HepG2 (cell line): ENCODE results near the gene ABCB4. TPM values are rescaled to one million over a fixed set of nuclear protein-coding genes. Genes with fewer than 3 reads are reported as not detected.

Source experiments
- ATAC-seq: fragments of 200-7000 bp; cut with Tn5 transposase; 3 replicates; pipeline ENCODE4 v1.9.1; 2020; ENCODE audit warnings: mild to moderate bottlenecking, moderate library complexity
- BruUV-seq: library from RNA; stranded (reverse); fragments of 400-500 nt; replicated peaks from 2 replicates; lab custom pipeline; 2021; lab: Mats Ljungman, UMichigan
- CTCF ChIA-PET: fragments of 300-600 bp; formaldehyde crosslinking; extraction: SDS; loops from one replicate; lab custom pipeline; 2021; ENCODE audit warnings: low total read pairs, inconsistent platforms, low intra/inter-chr PET ratio; lab: Yijun Ruan, JAX
- POLR2A ChIA-PET: fragments of 350-600 bp; sonication (Branson Sonifier 250); formaldehyde crosslinking; loops from one replicate; lab custom pipeline; 2020; ENCODE audit warnings: antibody characterized with exemption, inconsistent platforms; lab: Yijun Ruan, JAX
- DNase-seq: peaks from one replicate; pipeline ENCODE4 v3.0.0-alpha.2; 2015; ENCODE audit warnings: low spot score
- FAIRE-seq: peaks from 3 replicates; lab custom pipeline; 2011; peaks lifted over from hg19 to GRCh38; lab: Jason Lieb, UNC
- H2AFZ ChIP-seq: one replicate; pipeline ENCODE4 v1.6.1; 2011; ENCODE audit warnings: low read length, inconsistent platforms
- H3K27ac ChIP-seq: fragments of 300-600 bp; 3 replicates; pipeline ENCODE4 v1.8.0; 2011; ENCODE audit warnings: mixed run types, mild to moderate bottlenecking, mixed read lengths, low read length, inconsistent platforms; ENCODE audit not compliant: insufficient read depth; ENCODE audit errors: extremely low read length
- H3K27me3 ChIP-seq, 2 experiments: fragments of 200-600 bp in 1 of 2; 2 replicates in 1 of 2; 3 replicates in 1 of 2; pipeline versions ENCODE4 v1.6.0 to v1.8.0; 2011; ENCODE audit warnings: low read length in 2 of 2, mild to moderate bottlenecking in 2 of 2, moderate library complexity in 2 of 2, inconsistent platforms in 1 of 2; ENCODE audit not compliant: insufficient read depth in 2 of 2, control insufficient read depth in 1 of 2
- H3K36me3 ChIP-seq, 2 experiments: fragments of 200-600 bp in 1 of 2; replicated peaks in 1 of 2; 2 replicates in 1 of 2; 3 replicates in 1 of 2; pipeline versions ENCODE4 v1.5.1 to v1.8.0; 2011; ENCODE audit warnings: low read length in 2 of 2, inconsistent platforms in 1 of 2; ENCODE audit not compliant: insufficient read depth in 2 of 2, control insufficient read depth in 1 of 2
- H3K4me1 ChIP-seq: 2 replicates; pipeline ENCODE4 v1.5.1; 2012; ENCODE audit warnings: low read length, inconsistent platforms; ENCODE audit not compliant: insufficient read depth
- H3K4me2 ChIP-seq: 2 replicates; pipeline ENCODE4 v1.6.0; 2011; ENCODE audit warnings: low read depth, low read length, inconsistent platforms
- H3K4me3 ChIP-seq, 3 experiments: fragments of 200-600 bp in 1 of 3; sonication (generic), shearing (Covaris generic) in 1 of 3; replicated peaks in 1 of 3; 2 replicates each; pipeline ENCODE4 v1.5.1; 2011 to 2016; ENCODE audit warnings: low read length in 3 of 3, inconsistent platforms in 2 of 3, low read depth in 2 of 3, mild to moderate bottlenecking in 2 of 3, control low read depth in 1 of 3, mixed read lengths in 1 of 3; ENCODE audit not compliant: insufficient read depth in 1 of 3
- H3K79me2 ChIP-seq: one replicate; pipeline ENCODE4 v1.6.1; 2011; ENCODE audit warnings: low read length, inconsistent platforms; ENCODE audit not compliant: insufficient read depth
- H3K9ac ChIP-seq: 2 replicates; pipeline ENCODE4 v1.6.0; 2011; ENCODE audit warnings: mild to moderate bottlenecking, low read depth, low read length, inconsistent platforms; ENCODE audit not compliant: insufficient read depth
- H3K9me3 ChIP-seq: 2 replicates; pipeline ENCODE4 v1.5.1; 2012; ENCODE audit warnings: mild to moderate bottlenecking, low read length
- H4K20me1 ChIP-seq: 2 replicates; pipeline ENCODE4 v1.6.0; 2011; ENCODE audit warnings: inconsistent platforms, mild to moderate bottlenecking, low read length, moderate library complexity; ENCODE audit not compliant: insufficient read depth
- MZF1 ChIP-seq: sonication (generic); formaldehyde crosslinking; IDR thresholded peaks from 2 replicates; pipeline ENCODE4 v1.8.1; 2023; ENCODE audit warnings: mild to moderate bottlenecking, missing genetic modification reagents, borderline replicate concordance
- RBM22 ChIP-seq: fragments of 200-400 bp; formaldehyde crosslinking; optimal IDR thresholded peaks from 2 replicates; pipeline ENCODE3; 2017; ENCODE audit warnings: mild to moderate bottlenecking, low read length, moderate library complexity
- TSC22D2 ChIP-seq: sonication (generic); formaldehyde crosslinking; IDR thresholded peaks from 2 replicates; pipeline ENCODE4 v1.5.1; 2020; ENCODE audit warnings: missing genetic modification reagents, mild to moderate bottlenecking, borderline replicate concordance
- ZNF460 ChIP-seq: sonication (generic); formaldehyde crosslinking; IDR thresholded peaks from 2 replicates; pipeline ENCODE4 v1.5.1; 2020; ENCODE audit warnings: missing genetic modification reagents, mild to moderate bottlenecking, borderline replicate concordance
- WGBS: methylation state at CpG from one replicate; pipeline ENCODE4 v1.1.6; 2017; ENCODE audit warnings: low lambda C conversion rate; 5-methylcytosine and 5-hydroxymethylcytosine counted together
- in situ Hi-C: cut with HindIII; loops from 2 replicates; pipeline ENCODE4 v1.10.0; 2017; ENCODE audit warnings: low pct_unique_long_range_greater_than_20kb; ENCODE audit not compliant: extremely low pct_ligation_motif_present
- intact Hi-C: fragments of 100-400 bp; cut with micrococcal nuclease; formaldehyde crosslinking; loops from one replicate; pipeline ENCODE4 v1.10.0; 2022; ENCODE audit not compliant: unreplicated experiment
- polyA plus RNA-seq, 8 experiments: library from polyadenylated mRNA; depleted of rRNA in 3 of 8; stranded (reverse) in 7 of 8; unstranded in 1 of 8; fragments of >200 nt; fragmentation: Illumina TruSeq in 4 of 8; extraction: Trizol in 4 of 8; gene quantifications; 2 replicates each; pipeline versions ENCODE4 v1.2.1 to v1.2.3, GENCODE V29; 2011 to 2016; ENCODE audit warnings: low read depth in 4 of 8, missing spikeins in 1 of 8, mixed read lengths in 1 of 8; ENCODE audit not compliant: insufficient read depth in 1 of 8
- total RNA-seq, 5 experiments: library from RNA; depleted of rRNA; stranded (reverse); fragments of >200 nt; fragmentation: Illumina TruSeq; extraction: Trizol; gene quantifications; 2 replicates each; pipeline ENCODE4 v1.2.3, GENCODE V29; 2016; ENCODE audit warnings: low read depth in 1 of 5

The ABCB4 gene
- total and polyA plus RNA-seq, 2 of the 13 experiments (the other 11 are each of a cell fraction or from before 2014, with no cell fraction given), result 18.0 to 32.4 TPM

- TF ChIP-seq RBM22, result no peak
Observed at GRCh38 chr7:87512906-87513305, 37.4 kb upstream of the ABCB4 start (continued).

GRCh38 chr7:87511510-87511909 lies 36.0 kb upstream of the ABCB4 start:
- H3K27ac ChIP-seq, result no peak overlapping the region
- no peak overlapping the region for H2AFZ ChIP-seq
- intact Hi-C loops, result no loop called here
- DNase-seq (no peak), FAIRE-seq (no peak), ATAC-seq (no peak)
- no peaks in the 10 kb centered on the region for H4K20me1 ChIP-seq
- ChIA-PET CTCF (no interaction called here), POLR2A (no interaction called here)
- no peak overlapping the region for H3K9ac ChIP-seq
- 81% methylated on average over 1 of the region's 1 CpG for WGBS
- H3K4me2 ChIP-seq, result no peak overlapping the region
- no peaks in the 10 kb centered on the region for H3K27me3 ChIP-seq
- BruUV-seq, result no TSS peak
- TF ChIP-seq ZNF460 (CRISPR knock-in tag), result no peak
- in situ Hi-C loops, result no loop called here
- no peaks in the 10 kb centered on the region for H3K79me2 ChIP-seq
- H3K4me3 ChIP-seq, result no peak overlapping the region
- peaks cover 4 to 45% of the 10 kb centered on the region in 2 experiments; a peak in 4 of 5 replicates for H3K36me3 ChIP-seq
- H3K9me3 ChIP-seq, result no peaks in the 10 kb centered on the region
- no peaks in the 10 kb centered on the region for H3K4me1 ChIP-seq

- no peaks in the 10 kb centered on the region for H4K20me1 ChIP-seq
- POLR2A ChIA-PET, result no interaction called here
- CTCF ChIA-PET, result no interaction called here
- peaks cover 6% of the 10 kb centered on the region for H3K4me1 ChIP-seq
- no peaks in the 10 kb centered on the region for H3K9me3 ChIP-seq
- H2AFZ ChIP-seq, result no peak overlapping the region
- H3K9ac ChIP-seq, result no peak overlapping the region
- H3K27ac ChIP-seq, result no peak overlapping the region
- in situ Hi-C loops (no loop called here), intact Hi-C loops (no loop called here)
- FAIRE-seq, result no peak
- BruUV-seq, result no TSS peak
- H3K4me3 ChIP-seq, result no peak overlapping the region
- WGBS, result 89% methylated on average over 1 of the region's 1 CpG
- no peaks in the 10 kb centered on the region for H3K27me3 ChIP-seq
- TF ChIP-seq MZF1 (CRISPR knock-in tag) (no peak), TSC22D2 (CRISPR knock-in tag) (no peak)
- TF ChIP-seq, all 625 proteins: peak for 0
- peaks cover 4 to 45% of the 10 kb centered on the region in 2 experiments; a peak in 4 of 5 replicates for H3K36me3 ChIP-seq
- ATAC-seq (no peak), DNase-seq (no peak)
- H3K4me2 ChIP-seq, result no peak overlapping the region
- H3K79me2 ChIP-seq, result no peaks in the 10 kb centered on the region
Observed at GRCh38 chr7:87510411-87510875, 35.0 kb upstream of the ABCB4 start.
